OCI-LY7 (cell line): ENCODE results near the gene UBAP1. TPM values are rescaled to one million over a fixed set of nuclear protein-coding genes. Genes with fewer than 3 reads are reported as not detected.

ENCODE experiments used
- BruUV-seq: library from RNA; stranded (reverse); fragments of 400-500 nt; replicated peaks from 2 replicates; lab custom pipeline; 2021; lab: Mats Ljungman, UMichigan
- CTCF ChIA-PET: fragments of 300-600 bp; sonication (Branson Sonifier 250); formaldehyde crosslinking; loops from one replicate; lab custom pipeline; 2022; ENCODE audit warnings: antibody characterized with exemption; ENCODE audit not compliant: unreplicated experiment; lab: Charles Lee
- POLR2A ChIA-PET: fragments of 300-600 bp; sonication (Branson Sonifier 250); formaldehyde crosslinking; loops from one replicate; lab custom pipeline; 2022; ENCODE audit warnings: antibody characterized with exemption; lab: Charles Lee
- DNase-seq: peaks from one replicate; pipeline ENCODE4 v3.0.0-alpha.2; 2015; ENCODE audit warnings: low spot score
- H2AFZ ChIP-seq: fragments of 200-600 bp; sonication (generic), shearing (Covaris generic); 2 replicates; pipeline ENCODE4 v1.6.1; 2014; ENCODE audit warnings: mild to moderate bottlenecking, antibody characterized with exemption, low read length, moderate library complexity
- H3K27ac ChIP-seq: fragments of 200-600 bp; sonication (generic); 2 replicates; pipeline ENCODE4 v1.5.1; 2014; ENCODE audit warnings: mixed run types, low read depth, mild to moderate bottlenecking, moderate library complexity, low read length, inconsistent platforms; ENCODE audit not compliant: poor library complexity, severe bottlenecking
- H3K36me3 ChIP-seq: fragments of 200-600 bp; sonication (generic); 2 replicates; pipeline ENCODE4 v1.6.1; 2014; ENCODE audit warnings: mild to moderate bottlenecking, antibody characterized with exemption, low read length, moderate library complexity, mixed read lengths; ENCODE audit not compliant: insufficient read depth
- H3K4me1 ChIP-seq: fragments of 200-600 bp; sonication (generic); 2 replicates; pipeline ENCODE4 v1.5.1; 2014; ENCODE audit warnings: mild to moderate bottlenecking, low read length; ENCODE audit not compliant: insufficient read depth, poor library complexity, severe bottlenecking
- H3K4me2 ChIP-seq: fragments of 200-600 bp; sonication (generic); 2 replicates; pipeline ENCODE4 v1.6.1; 2014; ENCODE audit warnings: mild to moderate bottlenecking, low read length
- H3K4me3 ChIP-seq: fragments of 200-600 bp; sonication (generic); 2 replicates; pipeline ENCODE4 v1.5.1; 2014; ENCODE audit warnings: mild to moderate bottlenecking, low read depth, low read length; ENCODE audit not compliant: poor library complexity, severe bottlenecking
- H3K79me2 ChIP-seq: fragments of 200-600 bp; sonication (generic); 2 replicates; pipeline ENCODE4 v1.6.1; 2016; ENCODE audit warnings: low read depth, mild to moderate bottlenecking, low read length, moderate library complexity, mixed read lengths; ENCODE audit not compliant: insufficient read depth
- H3K9me2 ChIP-seq: fragments of 200-600 bp; sonication (generic); 2 replicates; pipeline ENCODE4 v1.6.1; 2016; ENCODE audit warnings: mild to moderate bottlenecking, low read length, mixed read lengths; ENCODE audit not compliant: insufficient read depth
- H3K9me3 ChIP-seq: fragments of 200-600 bp; sonication (generic); 2 replicates; pipeline ENCODE4 v1.6.1; 2014; ENCODE audit warnings: mild to moderate bottlenecking, mixed run types, low read length, mixed read lengths
- H4K20me1 ChIP-seq: fragments of 200-600 bp; sonication (generic); 2 replicates; pipeline ENCODE4 v1.6.1; 2014; ENCODE audit warnings: mild to moderate bottlenecking, antibody characterized with exemption, low read length, moderate library complexity, mixed read lengths; ENCODE audit not compliant: insufficient read depth
- EZH2phosphoT487 ChIP-seq: fragments of 200-600 bp; sonication (generic); IDR thresholded peaks from 2 replicates; pipeline ENCODE4 v1.6.1; 2018; ENCODE audit warnings: low read depth, borderline replicate concordance, mild to moderate bottlenecking, mixed run types, antibody characterized with exemption, low read length, moderate library complexity, mixed read lengths
- intact Hi-C: fragments of 100-400 bp; cut with micrococcal nuclease; formaldehyde crosslinking; loops from one replicate; pipeline ENCODE4 v1.10.0; 2022; ENCODE audit not compliant: unreplicated experiment
- total RNA-seq, 2 experiments: library from RNA; depleted of rRNA in 1 of 2; stranded (reverse); fragments of >200 nt in 1 of 2; shearing (Covaris generic) in 1 of 2; gene quantifications; 2 replicates each; pipeline ENCODE4 v1.2.3, GENCODE V29; 2014 to 2022
- TF ChIP-seq, protein P1 (sequence below): fragments of 200-600 bp; sonication (generic); conservative IDR thresholded peaks from 2 replicates; pipeline ENCODE4 v1.5.1; 2014; ENCODE audit warnings: mild to moderate bottlenecking, antibody characterized with exemption, low read length, moderate library complexity, mixed read lengths

The UBAP1 gene
- total RNA-seq, 2 experiments from 2014 or later = 12.4 to 22.4 TPM

DNA sequence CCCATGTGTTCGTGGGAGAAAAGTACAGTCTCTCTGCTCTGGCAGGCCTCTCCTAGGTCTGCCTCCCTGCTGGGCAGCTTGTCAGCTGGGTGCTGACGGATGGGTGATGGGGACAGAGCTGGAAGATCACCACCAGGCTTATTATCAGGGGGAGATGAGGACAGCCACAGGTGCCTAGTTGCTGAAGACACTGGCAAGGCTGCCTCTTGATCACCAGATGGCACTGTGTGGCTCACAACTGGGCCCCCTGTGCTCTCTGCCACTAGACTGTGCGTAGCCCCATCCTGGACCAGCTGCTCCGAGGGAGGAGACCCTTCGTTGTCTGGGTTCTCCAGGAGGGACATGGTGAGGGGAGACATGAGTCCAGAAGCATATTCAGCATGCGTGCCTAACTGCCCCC lies 77.3 kb downstream of the UBAP1 start:
- BruUV-seq = no TSS peak
- TF ChIP-seq EZH2phosphoT487 = no peak
- TF ChIP-seq, protein P1, sequence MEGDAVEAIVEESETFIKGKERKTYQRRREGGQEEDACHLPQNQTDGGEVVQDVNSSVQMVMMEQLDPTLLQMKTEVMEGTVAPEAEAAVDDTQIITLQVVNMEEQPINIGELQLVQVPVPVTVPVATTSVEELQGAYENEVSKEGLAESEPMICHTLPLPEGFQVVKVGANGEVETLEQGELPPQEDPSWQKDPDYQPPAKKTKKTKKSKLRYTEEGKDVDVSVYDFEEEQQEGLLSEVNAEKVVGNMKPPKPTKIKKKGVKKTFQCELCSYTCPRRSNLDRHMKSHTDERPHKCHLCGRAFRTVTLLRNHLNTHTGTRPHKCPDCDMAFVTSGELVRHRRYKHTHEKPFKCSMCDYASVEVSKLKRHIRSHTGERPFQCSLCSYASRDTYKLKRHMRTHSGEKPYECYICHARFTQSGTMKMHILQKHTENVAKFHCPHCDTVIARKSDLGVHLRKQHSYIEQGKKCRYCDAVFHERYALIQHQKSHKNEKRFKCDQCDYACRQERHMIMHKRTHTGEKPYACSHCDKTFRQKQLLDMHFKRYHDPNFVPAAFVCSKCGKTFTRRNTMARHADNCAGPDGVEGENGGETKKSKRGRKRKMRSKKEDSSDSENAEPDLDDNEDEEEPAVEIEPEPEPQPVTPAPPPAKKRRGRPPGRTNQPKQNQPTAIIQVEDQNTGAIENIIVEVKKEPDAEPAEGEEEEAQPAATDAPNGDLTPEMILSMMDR = peak; percentile 62

DNA sequence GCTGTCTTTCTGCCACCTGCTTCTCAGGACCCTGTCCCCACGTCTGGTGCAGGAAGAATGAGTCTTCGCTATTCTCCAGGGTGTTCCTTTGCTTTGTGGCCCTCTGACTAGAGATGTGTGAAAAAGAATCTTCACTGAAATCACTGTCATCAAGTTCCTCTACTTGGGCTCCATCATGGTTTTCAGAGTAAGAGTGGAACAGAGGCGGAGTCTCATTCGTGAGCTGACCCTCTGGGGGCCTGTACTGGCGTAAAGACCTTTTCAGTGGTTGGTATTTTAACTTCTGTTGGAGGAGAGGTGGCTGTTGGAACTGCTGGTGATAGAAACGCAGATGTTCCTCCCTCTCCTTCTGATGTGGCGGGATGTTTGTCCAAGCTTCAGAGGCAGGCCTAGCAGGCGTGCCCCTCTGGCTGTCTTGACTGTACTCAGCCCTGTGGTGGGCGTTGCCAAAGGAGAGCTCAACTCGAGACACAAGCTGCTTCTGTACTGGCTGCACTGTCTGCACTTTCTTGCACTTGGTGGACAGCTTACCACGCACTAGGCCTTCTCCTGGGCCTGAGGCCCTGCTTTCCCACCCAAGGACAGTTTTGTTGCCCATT lies 78.2 kb downstream of the UBAP1 start:
- Histone ChIP-seq H3K4me2 (no peak overlapping the region), H3K9me3 (no peaks in the 10 kb centered on the region), H4K20me1 (no peaks in the 10 kb centered on the region), H3K79me2 (no peaks in the 10 kb centered on the region), H3K4me1 (no peaks in the 10 kb centered on the region), H2AFZ (no peak overlapping the region), H3K4me3 (no peak overlapping the region), H3K36me3 (peaks cover 77% of the 10 kb centered on the region), H3K27ac (no peak overlapping the region), H3K9me2 (no peaks in the 10 kb centered on the region)
- ChIA-PET POLR2A (interaction anchor here (1.3 kb wide), 1 partner anchor 35 kb away, joined by 3 read pairs; no protein-coding TSS in a partner anchor), CTCF (no interaction called here)
- TF ChIP-seq, protein P1 = no peak
- no peak for TF ChIP-seq EZH2phosphoT487
- no peak for DNase-seq
- BruUV-seq = no TSS peak
- intact Hi-C loops = no loop called here

More for the DNA sequence above, 77.3 kb downstream of the UBAP1 start:
- intact Hi-C loops = no loop called here
- H3K4me2 ChIP-seq = no peak overlapping the region
- CTCF ChIA-PET = no interaction called here
- H4K20me1 ChIP-seq = no peaks in the 10 kb centered on the region
- peak; percentile 34 for DNase-seq
- no peak overlapping the region for H3K27ac ChIP-seq
- no peak overlapping the region for H3K4me3 ChIP-seq
- H2AFZ ChIP-seq = no peak overlapping the region
- POLR2A ChIA-PET = no interaction called here
- H3K79me2 ChIP-seq = no peaks in the 10 kb centered on the region
- H3K36me3 ChIP-seq = peaks cover 86% of the 10 kb centered on the region
- H3K4me1 ChIP-seq = no peaks in the 10 kb centered on the region
- H3K9me3 ChIP-seq = no peaks in the 10 kb centered on the region
- no peaks in the 10 kb centered on the region for H3K9me2 ChIP-seq

DNA sequence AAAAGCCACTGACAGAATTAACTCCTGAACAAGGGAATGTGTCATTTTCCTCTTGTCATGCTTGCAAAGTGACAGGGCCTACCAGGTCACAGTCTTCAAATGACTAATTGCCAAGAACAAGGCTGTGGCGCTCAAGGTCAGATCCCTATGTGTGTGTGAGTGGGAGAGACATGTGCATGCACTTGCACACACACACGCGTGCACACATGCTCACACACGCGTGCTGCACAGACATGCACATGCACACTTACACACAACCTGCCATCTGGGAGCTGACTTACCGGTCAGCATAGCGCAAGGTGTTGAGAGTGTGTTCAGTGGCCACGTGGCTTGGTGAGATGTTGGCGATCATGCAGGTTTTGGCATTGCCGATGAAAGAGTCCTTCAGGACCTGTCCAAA lies 80.5 kb downstream of the UBAP1 start:
- Histone ChIP-seq H3K4me2 (no peak overlapping the region), H3K4me3 (no peak overlapping the region), H4K20me1 (no peaks in the 10 kb centered on the region), H3K79me2 (no peaks in the 10 kb centered on the region), H2AFZ (no peak overlapping the region), H3K9me2 (no peaks in the 10 kb centered on the region), H3K27ac (no peak overlapping the region), H3K36me3 (peaks cover 60% of the 10 kb centered on the region), H3K9me3 (no peaks in the 10 kb centered on the region), H3K4me1 (no peaks in the 10 kb centered on the region)
- ChIA-PET CTCF (no interaction called here), POLR2A (no interaction called here)
- no peak for DNase-seq
- no peak for TF ChIP-seq EZH2phosphoT487
- TF ChIP-seq, protein P1 = no peak
- intact Hi-C loops = no loop called here
- BruUV-seq = no TSS peak
